RPMI8226 (cell line): Measurements from ENCODE around the gene ADCY7.

Source experiments
- DNase-seq: peaks from one replicate; pipeline ENCODE4 v3.0.0-alpha.2; 2015

ADCY7 gene

GRCh38 chr16:50284131-50284911 is 18.0 kb downstream of the ADCY7 start:
- peak; percentile 85 for DNase-seq

DNA sequence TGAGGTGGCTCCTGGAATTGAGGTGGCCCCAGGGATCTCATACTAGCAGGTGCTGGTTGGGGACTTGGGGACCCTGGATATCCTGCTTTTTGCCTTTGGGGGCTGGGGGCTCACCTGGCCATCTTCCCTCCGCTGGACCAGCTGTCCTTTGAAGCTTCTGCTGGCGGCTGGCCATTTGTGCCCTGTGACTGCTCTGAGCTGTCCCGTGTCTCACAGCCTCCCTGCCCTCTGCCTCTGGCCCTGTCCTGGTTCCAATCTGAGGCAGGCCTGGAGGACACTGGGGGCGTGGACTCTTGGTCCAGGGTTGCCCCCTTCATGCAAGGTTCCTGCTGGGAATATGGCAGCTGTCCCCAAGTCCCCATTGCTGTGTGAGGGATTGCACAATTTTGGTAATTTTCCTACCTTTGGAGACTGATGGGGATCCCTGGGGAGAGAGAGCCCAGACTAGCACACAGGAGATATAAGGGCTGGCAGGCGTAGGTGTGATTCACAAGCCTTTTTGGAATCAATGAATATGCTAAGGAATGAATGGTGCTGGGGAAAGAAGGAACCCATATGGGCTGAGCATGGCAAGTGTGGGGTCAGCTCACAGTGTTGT is 19.2 kb downstream of the ADCY7 start:
- DNase-seq: no peak

DNA sequence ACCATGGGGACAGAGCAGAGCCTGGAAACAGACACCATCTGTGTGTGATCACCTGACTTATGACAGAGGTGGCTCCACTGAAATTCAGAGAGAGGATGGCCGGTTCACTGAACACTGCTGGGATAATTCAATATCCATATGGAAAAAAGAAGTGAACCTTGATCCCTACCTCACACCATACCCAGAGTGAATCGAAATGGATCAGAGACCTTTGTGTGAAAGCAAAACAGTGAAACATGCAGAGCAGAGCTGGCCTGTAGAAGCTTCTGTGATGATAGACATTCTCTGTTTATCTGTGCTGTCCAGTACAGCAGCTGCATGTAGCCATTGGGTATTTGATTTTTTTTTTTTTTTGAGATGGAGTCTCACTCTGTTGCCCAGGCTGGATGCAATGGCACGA is 20.3 kb downstream of the ADCY7 start:
- DNase-seq: no peak

DNA sequence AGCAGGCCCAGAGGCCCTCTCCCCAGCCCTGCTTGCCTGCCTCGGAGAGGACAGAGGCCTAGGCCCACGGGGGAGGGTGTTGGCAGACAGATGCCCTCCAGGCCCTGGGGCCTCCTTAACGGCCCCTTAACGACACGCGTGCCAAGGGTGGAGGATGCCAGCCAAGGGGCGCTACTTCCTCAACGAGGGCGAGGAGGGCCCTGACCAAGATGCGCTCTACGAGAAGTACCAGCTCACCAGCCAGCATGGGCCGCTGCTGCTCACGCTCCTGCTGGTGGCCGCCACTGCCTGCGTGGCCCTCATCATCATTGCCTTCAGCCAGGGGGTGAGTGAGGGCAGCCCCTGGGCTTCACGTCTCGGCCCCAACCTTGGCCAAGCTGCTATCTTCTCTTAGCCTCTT is 21.7 kb downstream of the ADCY7 start:
- no peak for DNase-seq

GRCh38 chr16:50288920-50289319 is 22.6 kb downstream of the ADCY7 start:
- DNase-seq: no peak

- DNase-seq: no peak
Measured at GRCh38 chr16:50289950-50290764, 23.8 kb downstream of the ADCY7 start.

DNA sequence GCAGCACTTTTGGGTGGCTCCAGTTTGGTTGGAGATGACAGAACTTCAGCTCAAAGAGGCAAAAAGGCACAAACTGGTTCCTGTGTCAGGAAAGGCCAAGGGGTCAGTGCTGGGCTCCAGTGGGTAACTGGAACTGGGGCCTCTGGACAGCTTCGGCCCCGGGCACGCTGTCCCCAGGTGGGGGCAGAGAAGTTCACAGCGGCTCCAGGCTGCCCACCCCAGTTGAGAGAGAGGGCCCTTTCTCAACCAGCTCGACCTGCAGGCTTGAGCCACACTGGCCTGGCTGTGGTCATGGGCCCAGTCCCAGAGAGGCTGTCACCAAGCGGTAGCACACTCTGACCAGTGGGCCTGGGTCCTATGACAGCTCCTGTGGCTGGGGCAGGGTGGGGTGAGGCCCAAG is 24.5 kb downstream of the ADCY7 start:
- no peak for DNase-seq

DNA sequence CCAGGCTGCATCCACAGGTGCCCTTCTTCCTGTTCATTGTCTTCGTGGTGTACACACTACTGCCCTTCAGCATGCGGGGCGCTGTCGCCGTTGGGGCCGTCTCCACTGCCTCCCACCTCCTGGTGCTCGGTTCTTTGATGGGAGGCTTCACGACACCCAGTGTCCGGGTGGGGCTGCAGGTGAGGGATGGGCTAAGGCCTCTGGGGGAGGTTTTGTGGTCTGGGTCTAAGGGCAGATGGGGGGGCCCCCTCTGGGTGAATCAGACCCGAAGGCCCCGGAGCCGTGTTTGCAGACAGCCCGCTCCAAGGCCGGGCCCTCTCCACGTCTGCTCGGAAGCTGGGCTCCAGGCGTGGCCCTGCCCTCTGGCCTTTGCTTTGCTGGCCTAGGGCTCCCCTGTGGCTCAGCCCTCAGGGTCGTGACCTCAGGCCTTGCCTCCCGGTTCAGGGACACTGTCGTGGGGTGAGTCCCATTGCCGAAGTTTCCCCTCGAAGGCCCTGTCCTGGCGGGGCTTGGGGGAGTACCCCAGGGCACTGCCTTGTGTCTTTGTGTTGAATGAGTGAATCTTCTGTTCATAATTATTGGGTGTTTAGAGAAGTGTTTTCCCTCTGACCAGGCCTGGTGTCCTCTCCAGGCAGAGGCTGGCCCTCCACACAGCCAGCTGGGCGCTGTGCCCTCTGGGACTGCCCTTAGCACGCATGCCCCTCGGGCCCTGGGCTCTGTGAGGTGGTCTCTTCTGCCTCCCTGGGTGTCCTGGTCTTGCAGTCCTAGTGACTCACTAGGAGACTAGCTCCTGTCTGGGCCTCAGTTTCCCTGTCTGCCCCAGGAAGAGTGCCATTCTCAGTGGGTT is 25.6 kb downstream of the ADCY7 start:
- DNase-seq: no peak

DNA sequence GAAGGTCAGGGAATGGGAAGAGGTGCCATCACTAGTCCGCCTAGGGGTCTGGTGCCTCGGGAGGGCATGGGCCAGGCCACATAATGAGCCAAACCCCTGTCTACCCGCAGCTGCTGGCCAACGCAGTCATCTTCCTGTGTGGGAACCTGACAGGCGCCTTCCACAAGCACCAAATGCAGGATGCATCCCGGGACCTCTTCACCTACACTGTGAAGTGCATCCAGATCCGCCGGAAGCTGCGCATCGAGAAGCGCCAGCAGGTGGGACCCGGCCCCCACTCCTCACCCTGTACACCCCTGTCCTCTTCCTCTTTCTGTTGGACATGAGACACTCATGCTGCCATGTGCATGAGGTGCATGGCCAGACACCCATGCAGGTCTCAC is 26.2 kb downstream of the ADCY7 start:
- DNase-seq: no peak

DNA sequence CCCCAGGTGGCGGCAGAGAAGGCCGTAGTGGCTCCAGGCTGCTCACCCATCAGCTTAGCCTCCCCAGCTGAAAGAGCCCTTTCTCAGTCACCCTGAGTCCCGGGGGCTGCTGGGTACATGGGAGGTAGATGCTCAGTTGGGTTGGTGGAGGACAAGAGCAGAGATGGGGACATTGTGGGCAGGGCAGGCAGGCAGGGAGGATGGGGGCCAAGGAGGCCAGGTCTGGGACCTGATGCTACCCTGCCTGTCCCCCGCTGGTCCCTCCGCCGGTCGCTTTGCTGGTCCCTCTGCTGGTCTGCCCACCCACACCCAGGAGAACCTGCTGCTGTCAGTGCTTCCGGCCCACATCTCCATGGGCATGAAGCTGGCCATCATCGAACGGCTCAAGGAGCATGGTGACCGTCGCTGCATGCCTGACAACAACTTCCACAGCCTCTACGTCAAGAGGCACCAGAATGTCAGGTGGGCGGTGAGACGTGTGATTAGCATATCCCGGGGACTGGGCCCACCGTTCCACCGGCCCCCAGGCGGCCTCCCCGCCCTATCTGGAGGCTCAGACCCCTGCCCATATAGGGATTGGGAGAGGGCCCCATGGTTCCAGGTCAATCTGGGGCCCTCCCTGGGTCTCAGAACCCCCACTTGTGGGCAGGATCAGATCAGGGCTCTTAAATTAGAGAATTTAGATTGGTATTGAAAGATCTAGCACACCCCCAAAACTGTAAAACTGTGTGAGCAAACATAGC is 26.9 kb downstream of the ADCY7 start:
- no peak for DNase-seq

DNA sequence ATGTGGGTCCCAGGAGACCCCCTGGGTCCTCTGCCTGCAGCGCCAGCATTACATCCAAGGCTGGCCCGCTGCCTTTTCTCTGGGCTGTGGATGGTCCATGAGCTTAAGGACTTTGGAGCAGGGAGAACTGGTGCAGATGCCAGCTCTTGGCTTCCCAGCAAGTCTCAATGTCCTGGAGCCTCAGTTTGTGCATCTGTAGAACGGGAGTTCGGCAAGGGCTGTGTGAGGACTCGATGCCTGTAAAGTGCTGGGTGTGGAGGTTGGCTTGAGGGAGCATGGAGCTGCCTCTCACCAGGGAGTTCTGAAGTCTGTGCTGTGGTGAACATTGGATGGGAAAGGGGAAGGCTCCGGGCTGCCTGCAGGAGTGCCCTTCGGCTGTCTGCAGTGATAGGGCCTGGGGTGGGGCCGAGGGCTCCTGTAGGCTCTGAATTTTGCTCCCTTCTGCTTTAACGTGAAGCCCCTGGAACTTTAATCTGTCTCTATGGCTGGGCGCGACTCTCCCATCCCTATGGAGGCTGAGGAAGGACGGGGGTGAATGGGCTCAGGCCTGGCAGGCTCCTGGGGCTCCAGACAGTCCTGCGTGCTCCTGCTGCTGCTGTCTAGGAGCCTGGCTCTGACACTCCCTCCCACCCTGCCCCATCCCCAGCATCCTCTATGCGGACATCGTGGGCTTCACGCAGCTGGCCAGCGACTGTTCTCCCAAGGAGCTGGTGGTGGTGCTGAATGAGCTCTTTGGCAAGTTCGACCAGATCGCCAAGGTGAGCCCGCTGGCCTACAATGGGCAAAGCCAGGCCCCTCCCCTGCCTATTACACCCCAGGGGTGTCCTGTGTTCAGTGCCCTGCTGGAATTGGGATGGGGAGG is 27.9 kb downstream of the ADCY7 start:
- no peak for DNase-seq

GRCh38 chr16:50294955-50295354 is 28.6 kb downstream of the ADCY7 start:
- DNase-seq: no peak

DNA sequence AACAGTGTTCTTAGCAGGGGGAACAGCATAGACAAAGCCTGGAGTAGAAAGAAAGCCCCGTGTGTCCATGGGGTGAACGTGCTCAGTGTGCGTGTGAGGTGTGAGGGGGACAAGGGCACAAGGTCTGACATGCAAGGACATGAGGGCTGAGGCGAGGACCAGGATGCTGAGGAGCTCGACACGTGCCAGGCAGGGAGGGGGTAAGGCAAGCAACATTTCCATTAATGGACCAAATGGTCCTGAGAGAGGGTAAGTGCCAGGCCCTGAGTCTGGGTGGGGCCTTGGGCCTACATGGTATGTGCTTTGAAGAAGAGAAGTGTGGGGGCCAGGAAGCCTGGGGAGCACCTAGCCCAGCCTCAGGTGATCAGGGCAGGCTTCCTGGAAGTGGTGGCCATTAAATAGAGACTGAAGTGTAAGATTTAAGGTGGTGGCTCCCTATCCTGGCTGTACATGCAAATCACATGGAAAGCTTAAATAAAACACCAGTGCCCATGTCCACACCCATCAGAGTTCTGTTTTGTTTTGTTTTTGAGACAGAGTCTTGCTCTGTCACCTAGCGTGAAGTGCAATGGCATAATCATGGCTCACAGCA is 29.3 kb downstream of the ADCY7 start:
- no peak for DNase-seq

DNA sequence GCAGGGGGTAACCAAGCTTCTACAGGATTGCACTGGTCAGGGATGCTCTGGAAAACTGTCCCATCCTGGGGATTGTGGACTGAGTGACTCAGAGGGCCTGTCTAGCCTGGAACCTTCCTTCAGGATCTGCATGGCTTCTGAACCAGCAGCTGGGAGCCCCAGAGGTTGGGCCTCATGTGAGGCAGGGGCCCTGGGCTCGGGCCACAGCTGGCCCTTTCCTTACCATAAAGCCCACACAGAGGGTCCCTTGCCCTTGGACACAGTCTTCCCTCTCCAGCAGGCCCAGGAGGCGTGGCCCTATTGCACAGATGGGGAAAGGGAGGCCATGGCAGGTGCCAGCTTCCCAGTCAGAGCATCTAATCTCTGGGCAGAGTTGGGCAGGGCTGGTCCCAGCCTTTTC is 30.5 kb downstream of the ADCY7 start:
- peak; percentile 14 for DNase-seq

GRCh38 chr16:50297301-50298074 is 31.1 kb downstream of the ADCY7 start:
- DNase-seq: peak; percentile 92

DNA sequence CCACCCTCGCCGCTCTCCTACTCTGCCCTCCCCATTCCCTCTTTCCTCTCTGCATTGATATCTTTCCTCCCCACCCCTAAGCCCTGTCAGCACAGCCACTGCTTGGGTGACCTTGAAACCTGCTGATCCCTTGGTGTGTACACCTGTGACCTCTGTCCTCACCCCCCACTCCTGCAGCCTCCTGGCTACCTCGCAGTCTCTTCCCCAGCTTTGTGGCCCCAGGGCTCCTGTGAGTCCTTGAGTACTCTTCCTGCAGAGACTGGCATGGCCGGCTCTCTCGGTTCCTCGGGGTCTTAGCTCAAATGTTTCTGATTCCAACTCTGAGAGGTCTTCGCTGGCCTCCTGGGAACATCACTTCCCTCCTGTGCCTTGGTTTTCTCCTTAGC is 31.7 kb downstream of the ADCY7 start:
- DNase-seq: peak; percentile 93

- no peak for DNase-seq
Measured at GRCh38 chr16:50298591-50299507, 32.5 kb downstream of the ADCY7 start.

GRCh38 chr16:50299508-50300105 is 33.3 kb downstream of the ADCY7 start:
- no peak for DNase-seq
